IMR-90 (cell line): ENCODE results near the gene CAPN10. TPM values are rescaled to one million over a fixed set of nuclear protein-coding genes. Genes with fewer than 3 reads are reported as not detected.
"Not testable (repeated sequence)": the region's sequence is repeated elsewhere in the genome, so short reads cannot be mapped to it uniquely, and the experiment has no call there.

ENCODE experiments used
- ATAC-seq: fragments of 200-7000 bp; cut with Tn5 transposase; 2 replicates; pipeline ENCODE4 v1.9.1; 2020; ENCODE audit warnings: low read depth, mild to moderate bottlenecking, moderate library complexity
- BruUV-seq: library from RNA; stranded (reverse); fragments of 400-500 nt; replicated peaks from 2 replicates; lab custom pipeline; 2021; lab: Mats Ljungman, UMichigan
- CTCF ChIA-PET: fragments of 300-600 bp; formaldehyde crosslinking; extraction: SDS; loops from one replicate; lab custom pipeline; 2021; ENCODE audit warnings: antibody characterized with exemption; lab: Yijun Ruan, JAX
- POLR2A ChIA-PET: fragments of 300-600 bp; sonication (Branson Sonifier 250); formaldehyde crosslinking; loops from one replicate; lab custom pipeline; 2022; ENCODE audit warnings: antibody characterized with exemption; ENCODE audit not compliant: unreplicated experiment; lab: Charles Lee
- DNase-seq: peaks from one replicate; pipeline ENCODE4 v3.0.0; 2013
- H2AFZ ChIP-seq: replicated peaks from 2 replicates; pipeline ENCODE3; 2013; ENCODE audit warnings: low read length, mild to moderate bottlenecking; ENCODE audit not compliant: poor library complexity
- H2AK5ac ChIP-seq: 2 replicates; pipeline ENCODE4 v1.6.1; 2013; ENCODE audit warnings: low read depth, low read length, inconsistent platforms
- H2AK9ac ChIP-seq: replicated peaks from 2 replicates; pipeline ENCODE3; 2013; ENCODE audit warnings: mild to moderate bottlenecking, low read depth, low read length, moderate library complexity; ENCODE audit not compliant: poor library complexity
- H2BK120ac ChIP-seq: 2 replicates; pipeline ENCODE4 v1.6.1; 2013; ENCODE audit warnings: low read depth, low read length, inconsistent platforms
- H2BK15ac ChIP-seq: 3 replicates; pipeline ENCODE4 v1.6.1; 2013; ENCODE audit warnings: low read depth, low read length, inconsistent platforms
- H2BK20ac ChIP-seq: 2 replicates; pipeline ENCODE4 v1.6.1; 2013; ENCODE audit warnings: low read depth, mild to moderate bottlenecking, inconsistent platforms, low read length, moderate library complexity
- H2BK5ac ChIP-seq: 2 replicates; pipeline ENCODE4 v1.6.1; 2013; ENCODE audit warnings: mild to moderate bottlenecking, low read depth, low read length, inconsistent platforms; ENCODE audit not compliant: poor library complexity, severe bottlenecking
- H3K14ac ChIP-seq: replicated peaks from 2 replicates; pipeline ENCODE4 v1.6.1; 2013; ENCODE audit warnings: low read depth, low read length, inconsistent platforms
- H3K18ac ChIP-seq: 2 replicates; pipeline ENCODE4 v1.6.1; 2013; ENCODE audit warnings: low read depth, low read length, control low read depth
- H3K23ac ChIP-seq: 2 replicates; pipeline ENCODE4 v1.6.1; 2013; ENCODE audit warnings: low read depth, low read length, inconsistent platforms
- H3K27ac ChIP-seq: 2 replicates; pipeline ENCODE4 v1.5.1; 2013; ENCODE audit warnings: mild to moderate bottlenecking, control low read depth, low read length; ENCODE audit not compliant: insufficient read depth
- H3K27me3 ChIP-seq: 2 replicates; pipeline ENCODE4 v1.6.1; 2013; ENCODE audit warnings: low read length; ENCODE audit not compliant: control insufficient read depth, insufficient read depth
- H3K36me3 ChIP-seq: 2 replicates; pipeline ENCODE4 v1.6.1; 2013; ENCODE audit warnings: low read length, mixed read lengths; ENCODE audit not compliant: control insufficient read depth, insufficient read depth
- H3K4ac ChIP-seq: 2 replicates; pipeline ENCODE4 v1.6.1; 2013; ENCODE audit warnings: low read depth, low read length, inconsistent platforms
- H3K4me1 ChIP-seq: 2 replicates; pipeline ENCODE4 v1.6.1; 2013; ENCODE audit warnings: low read length, mixed read lengths; ENCODE audit not compliant: control insufficient read depth, insufficient read depth
- H3K4me2 ChIP-seq: 2 replicates; pipeline ENCODE4 v1.6.1; 2013; ENCODE audit warnings: low read depth, mild to moderate bottlenecking, control low read depth, low read length, moderate library complexity
- H3K4me3 ChIP-seq: 2 replicates; pipeline ENCODE4 v1.5.1; 2013; ENCODE audit warnings: low read depth, mild to moderate bottlenecking, control low read depth, low read length, moderate library complexity; ENCODE audit not compliant: insufficient read depth
- H3K56ac ChIP-seq: 2 replicates; pipeline ENCODE4 v1.6.1; 2013; ENCODE audit warnings: low read length, inconsistent platforms; ENCODE audit not compliant: insufficient read depth; ENCODE audit errors: extremely low read depth
- H3K79me1 ChIP-seq, 2 experiments: 2 replicates each; pipeline ENCODE4 v1.6.1; 2013; ENCODE audit warnings: low read length in 2 of 2, inconsistent platforms in 1 of 2, low read depth in 1 of 2
- H3K9ac ChIP-seq: 2 replicates; pipeline ENCODE4 v1.6.1; 2013; ENCODE audit warnings: low read depth, low read length, control low read depth
- H3K9me1 ChIP-seq: 2 replicates; pipeline ENCODE4 v1.6.1; 2013; ENCODE audit warnings: low read length, inconsistent platforms; ENCODE audit not compliant: insufficient read depth
- H3K9me3 ChIP-seq: 2 replicates; pipeline ENCODE4 v1.6.1; 2013; ENCODE audit warnings: low read length; ENCODE audit not compliant: control insufficient read depth, insufficient read depth
- H4K20me1 ChIP-seq: 2 replicates; pipeline ENCODE4 v1.6.1; 2013; ENCODE audit warnings: low read length, inconsistent platforms; ENCODE audit not compliant: insufficient read depth
- H4K5ac ChIP-seq: 2 replicates; pipeline ENCODE4 v1.6.1; 2013; ENCODE audit warnings: mild to moderate bottlenecking, low read depth, low read length, control low read depth
- H4K8ac ChIP-seq, 2 experiments: 2 replicates each; pipeline ENCODE4 v1.6.1; 2013; ENCODE audit warnings: low read depth in 2 of 2, low read length in 2 of 2, control low read depth in 1 of 2, inconsistent platforms in 1 of 2
- H4K91ac ChIP-seq: 2 replicates; pipeline ENCODE4 v1.6.1; 2013; ENCODE audit warnings: low read depth, low read length, inconsistent platforms; ENCODE audit not compliant: insufficient read depth
- WGBS, 2 experiments: methylation state at CpG; one replicate each; pipeline versions ENCODE4 v1.1.5 to v1.1.7; 2013; ENCODE audit warnings: missing lambda C conversion rate in 2 of 2; ENCODE audit not compliant: insufficient read length in 1 of 2; ENCODE audit errors: extremely low coverage in 2 of 2; 5-methylcytosine and 5-hydroxymethylcytosine counted together
- dilution Hi-C: fragments of 300-500 bp; cut with HindIII; formaldehyde crosslinking; loops from one replicate; pipeline ENCODE4 v1.14.3; 2018; ENCODE audit warnings: low sequenced_read_pairs; ENCODE audit not compliant: unreplicated experiment
- in situ Hi-C: fragments of 300-500 bp; cut with MboI; formaldehyde crosslinking; loops from 3 replicates; pipeline ENCODE4 v1.14.3; 2019; ENCODE audit warnings: low sequenced_read_pairs, inconsistent platforms, mixed read lengths
- intact Hi-C: fragments of 100-400 bp; cut with micrococcal nuclease; formaldehyde crosslinking; loops from 2 replicates; pipeline ENCODE4 v1.10.0; 2022
- polyA plus RNA-seq, 3 experiments: library from polyadenylated mRNA; depleted of rRNA; stranded (reverse); fragments of >200 nt; gene quantifications; 2 replicates each; pipeline ENCODE4 v1.2.3, GENCODE V29; 2012; ENCODE audit warnings: low replicate concordance in 1 of 3
- total RNA-seq: library from RNA; depleted of rRNA; stranded (reverse); fragments of >200 nt; gene quantifications from 2 replicates; pipeline ENCODE4 v1.2.3, GENCODE V29; 2012

The CAPN10 gene
- total and polyA plus RNA-seq, 2 of the 4 experiments (the other 2 are of a cell fraction) = 6.3 to 20.9 TPM

DNA sequence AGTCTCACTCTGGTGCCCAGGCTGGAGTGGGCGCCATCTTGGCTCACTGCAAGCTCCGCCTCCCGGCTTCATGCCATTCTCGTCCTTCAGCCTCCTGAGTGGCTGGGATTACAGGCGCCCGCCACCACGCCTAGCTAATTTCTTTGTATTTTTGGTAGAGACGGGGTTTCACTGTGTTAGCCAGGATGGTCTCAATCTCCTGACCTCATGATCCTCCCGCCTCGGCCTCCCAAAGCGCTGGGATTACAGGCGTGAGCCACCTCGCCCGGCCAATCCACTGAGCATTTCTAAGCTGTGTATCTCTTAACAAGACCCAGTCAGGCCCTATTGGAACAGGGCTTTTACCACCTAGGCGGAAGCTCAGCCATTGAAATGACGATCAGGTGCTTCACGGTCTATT, 23.3 kb upstream of the CAPN10 start:
- H3K79me1 ChIP-seq = peaks cover 24 to 69% of the 10 kb centered on the region in 2 experiments
- H3K36me3 ChIP-seq, H3K27ac ChIP-seq, H3K27me3 ChIP-seq, H4K8ac ChIP-seq, H2BK15ac ChIP-seq, H3K9me3 ChIP-seq, H2AFZ ChIP-seq, in situ Hi-C loops, H3K9ac ChIP-seq, H3K18ac ChIP-seq, BruUV-seq, H3K4me2 ChIP-seq, H2BK5ac ChIP-seq, H2BK120ac ChIP-seq, H2AK9ac ChIP-seq, H3K4me3 ChIP-seq, H4K5ac ChIP-seq, H3K56ac ChIP-seq, H2BK20ac ChIP-seq, H3K14ac ChIP-seq, H3K23ac ChIP-seq, DNase-seq, POLR2A ChIA-PET, CTCF ChIA-PET, dilution Hi-C loops, H3K4ac ChIP-seq, ATAC-seq: not testable (repeated sequence)
- intact Hi-C loops = loop anchor here (10.0 kb wide), 1 partner anchor 432 kb away; the partner anchor contains the start of gene SNED1
- H2AK5ac ChIP-seq = 0 out of 2 replicates have a peak overlapping the region, but pooled peaks have one; percentile 1
- H4K91ac ChIP-seq = 0 out of 2 replicates have a peak overlapping the region, but pooled peaks have one; percentile 6
- H3K4me1 ChIP-seq = peaks cover 33% of the 10 kb centered on the region
- H4K20me1 ChIP-seq = peaks cover 19% of the 10 kb centered on the region
- H3K9me1 ChIP-seq = peaks cover 37% of the 10 kb centered on the region
- WGBS, 2 experiments = 98% methylated on average over 7 of the region's 17 CpGs; no CpG with 5 or more reads in 1 of the 2 experiments
